NCI-H2171 (cell line): ENCODE results near the gene HPCA.

Experiments
- DNase-seq: peaks from one replicate; lab custom pipeline; 2025; lab: John Stamatoyannopoulos, UW

The HPCA gene

GRCh38 chr1:32871364-32872191, 14.7 kb upstream of the HPCA start:
- no peak for DNase-seq

- DNase-seq = no peak
Measured at GRCh38 chr1:32872192-32872460, 14.2 kb upstream of the HPCA start.

GRCh38 chr1:32873484-32873883, 12.8 kb upstream of the HPCA start:
- DNase-seq = no peak

- DNase-seq = no peak
Measured at GRCh38 chr1:32874860-32875752, 11.2 kb upstream of the HPCA start.

GRCh38 chr1:32876341-32877210, 9.7 kb upstream of the HPCA start:
- no peak for DNase-seq

GRCh38 chr1:32877211-32878110, 8.8 kb upstream of the HPCA start:
- peak; percentile 56 for DNase-seq

GRCh38 chr1:32878183-32878582, 8.1 kb upstream of the HPCA start:
- DNase-seq = peak; percentile 69

- DNase-seq = no peak
Measured at GRCh38 chr1:32878637-32879041, 7.7 kb upstream of the HPCA start.

- no peak for DNase-seq
Measured at GRCh38 chr1:32881291-32881690, 5.0 kb upstream of the HPCA start.

- DNase-seq = peak; percentile 99
Measured at GRCh38 chr1:32881871-32882850, 4.1 kb upstream of the HPCA start.

GRCh38 chr1:32883338-32884031, 2.8 kb upstream of the HPCA start:
- peak; percentile 59 for DNase-seq

- no peak for DNase-seq
Measured at GRCh38 chr1:32884032-32884372, 2.3 kb upstream of the HPCA start.

- peak; percentile 86 for DNase-seq
Measured at GRCh38 chr1:32884726-32885125, 1.6 kb upstream of the HPCA start.

- peak; percentile 69 for DNase-seq
Measured at GRCh38 chr1:32885676-32886003, 651 bp upstream of the HPCA start.

- no peak for DNase-seq
Measured at GRCh38 chr1:32886828-32887414, 630 bp downstream of the HPCA start.

GRCh38 chr1:32887623-32888022, 1.3 kb downstream of the HPCA start:
- no peak for DNase-seq

GRCh38 chr1:32888134-32888533, 1.8 kb downstream of the HPCA start:
- DNase-seq = no peak

GRCh38 chr1:32888677-32889420, 2.6 kb downstream of the HPCA start:
- DNase-seq = no peak
